HPDE6-E6E7 (cell line): Measurements from ENCODE around the gene ATF7IP2.

Source experiments
- DNase-seq: peaks from one replicate; pipeline ENCODE4 v3.0.0; 2011; ENCODE audit warnings: missing footprints; ENCODE audit errors: extremely low spot score

Gene ATF7IP2

DNA sequence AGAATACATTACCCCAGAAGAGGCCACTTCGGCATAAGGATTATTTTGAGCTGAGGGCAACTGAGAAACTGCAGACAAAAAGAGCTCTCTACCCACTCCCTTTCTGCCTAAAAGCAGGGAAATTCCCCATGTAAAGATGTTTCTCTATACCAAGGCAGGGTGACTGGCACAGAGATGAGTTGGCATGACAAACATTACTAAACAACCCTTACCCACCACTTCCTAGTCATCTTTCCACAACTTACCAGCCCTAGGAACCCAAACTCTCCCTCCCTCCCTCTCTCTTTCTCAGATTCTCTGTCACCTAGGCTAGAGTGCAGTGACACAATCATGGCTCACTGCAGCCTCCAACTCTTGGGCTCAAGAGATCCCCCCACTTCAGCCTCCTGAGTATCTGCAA, 126.0 kb downstream of the ATF7IP2 start:
- no peak for DNase-seq

DNA sequence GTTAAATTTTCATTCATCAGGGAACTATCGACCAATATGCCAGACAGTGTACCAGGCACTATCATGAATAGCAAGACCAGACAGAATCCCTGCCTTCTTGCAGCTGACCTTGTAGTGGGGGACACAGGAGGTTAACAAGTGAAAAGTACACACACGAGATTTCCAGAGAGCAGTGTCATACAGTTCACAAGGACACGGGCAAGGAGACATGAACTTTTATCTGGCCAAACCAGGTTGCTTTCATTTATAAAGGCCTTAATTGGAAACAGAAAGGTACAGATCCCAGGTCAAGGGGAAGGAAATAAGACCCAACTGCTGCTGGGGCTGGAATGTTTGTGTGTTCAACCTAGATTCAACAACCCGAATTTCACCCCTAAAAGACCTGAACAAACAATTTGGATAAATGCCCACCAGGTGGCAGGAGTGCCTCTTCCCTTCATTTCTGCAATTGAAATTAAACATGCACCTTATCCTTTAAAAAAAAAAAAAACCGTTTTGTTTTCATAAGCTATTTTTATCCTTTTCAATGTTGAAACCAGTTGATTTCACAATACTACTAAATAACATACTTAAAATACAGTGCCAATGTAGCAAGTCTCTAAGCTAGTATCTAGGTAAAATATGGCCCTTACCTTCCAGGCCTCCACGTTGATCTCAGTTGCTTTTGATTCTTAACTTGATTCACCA, 128.7 kb downstream of the ATF7IP2 start:
- peak; percentile 25 for DNase-seq

GRCh38 chr16:10517868-10518267, 132.0 kb downstream of the ATF7IP2 start:
- DNase-seq, result no peak

- DNase-seq, result no peak
Observed at GRCh38 chr16:10518479-10519041, 132.7 kb downstream of the ATF7IP2 start.

GRCh38 chr16:10519297-10519696, 133.4 kb downstream of the ATF7IP2 start:
- DNase-seq, result no peak

GRCh38 chr16:10519929-10520868, 134.3 kb downstream of the ATF7IP2 start:
- no peak for DNase-seq

GRCh38 chr16:10520869-10521578, 135.2 kb downstream of the ATF7IP2 start:
- DNase-seq, result no peak

GRCh38 chr16:10521681-10522274, 135.9 kb downstream of the ATF7IP2 start:
- DNase-seq, result peak; percentile 62

GRCh38 chr16:10522966-10523365, 137.1 kb downstream of the ATF7IP2 start:
- DNase-seq, result no peak

DNA sequence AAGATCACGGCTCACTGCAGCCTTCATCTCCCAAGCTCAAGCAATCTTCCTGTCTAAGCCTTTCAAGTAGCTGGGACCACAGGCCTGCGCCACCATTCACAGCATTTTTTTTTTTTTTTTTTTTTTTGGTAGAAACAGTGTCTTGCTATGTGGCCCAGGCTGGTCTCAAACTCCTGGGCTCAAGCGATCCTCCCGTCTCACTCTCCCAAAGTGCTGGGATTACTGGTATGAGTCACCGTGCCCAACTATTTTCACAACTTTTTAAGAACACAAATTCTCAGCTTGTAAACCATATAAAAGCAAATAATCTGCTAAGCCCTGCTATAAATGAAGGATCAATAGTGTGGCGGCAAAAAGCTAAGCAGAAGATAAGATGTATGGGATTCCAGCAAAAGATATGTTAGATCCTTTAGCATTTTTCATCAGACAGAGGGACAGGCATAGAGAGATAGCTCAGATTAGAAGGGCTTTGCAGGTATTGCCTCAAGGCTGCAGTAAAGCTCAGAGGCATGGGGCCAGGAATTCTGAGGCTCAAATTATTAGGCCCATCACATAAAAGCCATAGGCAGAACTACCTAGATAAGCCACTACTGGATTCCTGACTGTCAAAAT, 139.5 kb downstream of the ATF7IP2 start:
- DNase-seq, result no peak

- no peak for DNase-seq
Observed at GRCh38 chr16:10526962-10527361, 141.1 kb downstream of the ATF7IP2 start.

- DNase-seq, result no peak
Observed at GRCh38 chr16:10528635-10529034, 142.8 kb downstream of the ATF7IP2 start.

- no peak for DNase-seq
Observed at GRCh38 chr16:10529895-10530669, 144.2 kb downstream of the ATF7IP2 start.

- DNase-seq, result no peak
Observed at GRCh38 chr16:10530685-10531084, 144.8 kb downstream of the ATF7IP2 start.

GRCh38 chr16:10531582-10531981, 145.7 kb downstream of the ATF7IP2 start:
- DNase-seq, result no peak
